ENCODE measurements around the gene TRIM33.

DNA sequence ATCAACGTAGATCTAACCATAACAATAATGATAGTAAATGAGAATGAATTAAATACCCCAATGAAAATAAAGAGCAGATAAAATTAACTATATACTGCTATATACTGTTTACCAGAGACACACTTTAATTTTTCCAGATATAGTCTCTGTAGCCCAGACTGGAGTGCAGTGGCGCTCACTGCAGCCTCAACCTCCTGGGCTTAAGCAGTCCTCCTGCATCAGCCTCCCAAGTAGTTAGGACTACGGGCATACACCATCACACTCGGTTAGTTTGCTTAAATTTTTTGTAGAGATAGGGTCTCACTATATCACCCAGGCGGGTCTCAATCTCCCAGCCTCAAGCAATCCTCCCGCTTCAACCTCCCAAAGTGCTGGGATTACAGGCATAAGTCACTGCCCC lies 37.2 kb downstream of the TRIM33 start:
- TF ChIP-seq, protein P1, sequence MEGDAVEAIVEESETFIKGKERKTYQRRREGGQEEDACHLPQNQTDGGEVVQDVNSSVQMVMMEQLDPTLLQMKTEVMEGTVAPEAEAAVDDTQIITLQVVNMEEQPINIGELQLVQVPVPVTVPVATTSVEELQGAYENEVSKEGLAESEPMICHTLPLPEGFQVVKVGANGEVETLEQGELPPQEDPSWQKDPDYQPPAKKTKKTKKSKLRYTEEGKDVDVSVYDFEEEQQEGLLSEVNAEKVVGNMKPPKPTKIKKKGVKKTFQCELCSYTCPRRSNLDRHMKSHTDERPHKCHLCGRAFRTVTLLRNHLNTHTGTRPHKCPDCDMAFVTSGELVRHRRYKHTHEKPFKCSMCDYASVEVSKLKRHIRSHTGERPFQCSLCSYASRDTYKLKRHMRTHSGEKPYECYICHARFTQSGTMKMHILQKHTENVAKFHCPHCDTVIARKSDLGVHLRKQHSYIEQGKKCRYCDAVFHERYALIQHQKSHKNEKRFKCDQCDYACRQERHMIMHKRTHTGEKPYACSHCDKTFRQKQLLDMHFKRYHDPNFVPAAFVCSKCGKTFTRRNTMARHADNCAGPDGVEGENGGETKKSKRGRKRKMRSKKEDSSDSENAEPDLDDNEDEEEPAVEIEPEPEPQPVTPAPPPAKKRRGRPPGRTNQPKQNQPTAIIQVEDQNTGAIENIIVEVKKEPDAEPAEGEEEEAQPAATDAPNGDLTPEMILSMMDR (conservative IDR thresholded peaks at IDR 0.05 in 1 of 2, IDR thresholded peaks at IDR 0.05 in 1 of 2; ENCODE audit: low read depth in 1 of 2, low read length in 2 of 2) = no peak
- no peak for TF ChIP-seq EZH2 (IDR thresholded peaks at IDR 0.05; ENCODE audit: low read length, missing control alignments)

All from fibroblast of lung (primary cell).